Measurements from ENCODE around the gene MOSPD2. TPM values are rescaled to one million over a fixed set of nuclear protein-coding genes. Genes with fewer than 3 reads are reported as not detected.

Gene MOSPD2
- total RNA-seq, 1 experiment from 2014 or later: 8.7 TPM

DNA sequence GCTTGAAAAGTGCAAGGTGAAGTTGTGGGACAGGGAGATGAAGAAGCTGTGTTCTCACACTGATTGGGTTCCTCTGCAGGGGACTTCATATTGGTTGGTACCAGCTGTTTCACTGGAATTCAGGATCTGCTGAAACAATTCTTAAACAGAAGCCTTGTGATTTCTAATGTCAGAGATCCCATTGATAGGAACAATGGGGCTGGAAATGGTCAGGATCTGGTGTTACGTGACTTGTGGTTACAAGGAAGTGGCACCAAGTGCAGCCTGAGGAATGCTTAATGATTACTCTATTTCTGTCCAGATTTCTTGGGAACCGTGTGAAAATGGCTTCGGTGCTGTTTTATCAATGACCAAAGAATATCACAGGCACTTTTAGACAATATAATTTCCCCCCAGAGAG lies 68.1 kb downstream of the MOSPD2 start:
- ChIA-PET POLR2A (no interaction called here), CTCF (no interaction called here)
- no peak for TF ChIP-seq SIN3A (IDR thresholded peaks at IDR 0.05; ENCODE audit: borderline replicate concordance, insufficient read depth, low read depth, low read length)
- TF ChIP-seq, protein P1, sequence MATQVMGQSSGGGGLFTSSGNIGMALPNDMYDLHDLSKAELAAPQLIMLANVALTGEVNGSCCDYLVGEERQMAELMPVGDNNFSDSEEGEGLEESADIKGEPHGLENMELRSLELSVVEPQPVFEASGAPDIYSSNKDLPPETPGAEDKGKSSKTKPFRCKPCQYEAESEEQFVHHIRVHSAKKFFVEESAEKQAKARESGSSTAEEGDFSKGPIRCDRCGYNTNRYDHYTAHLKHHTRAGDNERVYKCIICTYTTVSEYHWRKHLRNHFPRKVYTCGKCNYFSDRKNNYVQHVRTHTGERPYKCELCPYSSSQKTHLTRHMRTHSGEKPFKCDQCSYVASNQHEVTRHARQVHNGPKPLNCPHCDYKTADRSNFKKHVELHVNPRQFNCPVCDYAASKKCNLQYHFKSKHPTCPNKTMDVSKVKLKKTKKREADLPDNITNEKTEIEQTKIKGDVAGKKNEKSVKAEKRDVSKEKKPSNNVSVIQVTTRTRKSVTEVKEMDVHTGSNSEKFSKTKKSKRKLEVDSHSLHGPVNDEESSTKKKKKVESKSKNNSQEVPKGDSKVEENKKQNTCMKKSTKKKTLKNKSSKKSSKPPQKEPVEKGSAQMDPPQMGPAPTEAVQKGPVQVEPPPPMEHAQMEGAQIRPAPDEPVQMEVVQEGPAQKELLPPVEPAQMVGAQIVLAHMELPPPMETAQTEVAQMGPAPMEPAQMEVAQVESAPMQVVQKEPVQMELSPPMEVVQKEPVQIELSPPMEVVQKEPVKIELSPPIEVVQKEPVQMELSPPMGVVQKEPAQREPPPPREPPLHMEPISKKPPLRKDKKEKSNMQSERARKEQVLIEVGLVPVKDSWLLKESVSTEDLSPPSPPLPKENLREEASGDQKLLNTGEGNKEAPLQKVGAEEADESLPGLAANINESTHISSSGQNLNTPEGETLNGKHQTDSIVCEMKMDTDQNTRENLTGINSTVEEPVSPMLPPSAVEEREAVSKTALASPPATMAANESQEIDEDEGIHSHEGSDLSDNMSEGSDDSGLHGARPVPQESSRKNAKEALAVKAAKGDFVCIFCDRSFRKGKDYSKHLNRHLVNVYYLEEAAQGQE (IDR thresholded peaks at IDR 0.05; ENCODE audit: insufficient read depth in 1 of 2, low read depth in 2 of 2, low read length in 1 of 2): no peak
- no peak for TF ChIP-seq POLR2AphosphoS5 (IDR thresholded peaks at IDR 0.05; ENCODE audit: low read depth, low read length)
- no peak overlapping the region for H3K4me3 ChIP-seq (ENCODE audit: low read depth in 2 of 2, low read length in 2 of 2)
- BruUV-seq (replicated peaks): no TSS peak
- no peaks in the 10 kb centered on the region for H3K27me3 ChIP-seq (ENCODE audit: control insufficient read depth, insufficient read depth, low read length)
- intact Hi-C loops (cut with micrococcal nuclease; ENCODE audit: unreplicated experiment) (no loop called here), in situ Hi-C loops (cut with HindIII; ENCODE audit: low pct_unique_long_range_greater_than_20kb, low sequenced_read_pairs) (no loop called here)
- H3K27ac ChIP-seq (ENCODE audit: low read length): no peak overlapping the region
- no peaks in the 10 kb centered on the region for H3K36me3 ChIP-seq (ENCODE audit: control insufficient read depth, insufficient read depth, low read length)
- DNase-seq (ENCODE audit: low read depth, low spot score) (no peak), ATAC-seq (no peak)
- H3K4me1 ChIP-seq (ENCODE audit: control insufficient read depth, insufficient read depth, low read length): no peaks in the 10 kb centered on the region
- H3K9me3 ChIP-seq (ENCODE audit: control insufficient read depth, insufficient read depth, low read depth, low read length): no peaks in the 10 kb centered on the region

DNA sequence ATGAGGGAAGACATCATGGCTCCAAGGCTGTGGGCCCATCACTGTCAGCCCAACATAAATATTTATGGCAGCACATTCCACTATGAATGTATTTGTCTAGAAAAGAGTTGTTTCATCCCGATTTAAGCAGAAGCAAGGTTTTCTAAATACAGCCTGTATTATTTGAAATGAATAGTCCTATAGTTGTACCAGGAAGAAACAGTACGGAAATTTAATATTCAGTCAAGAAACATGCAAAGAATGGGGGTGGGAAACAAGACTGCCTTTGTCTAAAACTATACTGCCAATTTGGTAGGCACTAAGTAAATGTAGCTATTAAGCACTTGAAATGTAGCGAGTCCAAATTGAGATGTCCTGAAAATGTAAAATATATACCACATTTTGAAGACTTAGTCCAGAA lies 69.1 kb downstream of the MOSPD2 start:
- Histone ChIP-seq H3K4me1 (ENCODE audit: control insufficient read depth, insufficient read depth, low read length) (no peaks in the 10 kb centered on the region), H3K4me3 (ENCODE audit: low read depth in 2 of 2, low read length in 2 of 2) (no peak overlapping the region), H3K27ac (ENCODE audit: low read length) (no peak overlapping the region), H3K36me3 (ENCODE audit: control insufficient read depth, insufficient read depth, low read length) (no peaks in the 10 kb centered on the region), H3K27me3 (ENCODE audit: control insufficient read depth, insufficient read depth, low read length) (no peaks in the 10 kb centered on the region), H3K9me3 (ENCODE audit: control insufficient read depth, insufficient read depth, low read depth, low read length) (no peaks in the 10 kb centered on the region)
- in situ Hi-C loops (cut with HindIII; ENCODE audit: low pct_unique_long_range_greater_than_20kb, low sequenced_read_pairs) (no loop called here), intact Hi-C loops (cut with micrococcal nuclease; ENCODE audit: unreplicated experiment) (no loop called here)
- no TSS peak for BruUV-seq (replicated peaks)
- DNase-seq (ENCODE audit: low read depth, low spot score) (no peak), ATAC-seq (no peak)
- ChIA-PET CTCF (no interaction called here), POLR2A (no interaction called here)
- TF ChIP-seq, protein P1 (IDR thresholded peaks at IDR 0.05; ENCODE audit: insufficient read depth in 1 of 2, low read depth in 2 of 2, low read length in 1 of 2): no peak
- TF ChIP-seq, protein P2, sequence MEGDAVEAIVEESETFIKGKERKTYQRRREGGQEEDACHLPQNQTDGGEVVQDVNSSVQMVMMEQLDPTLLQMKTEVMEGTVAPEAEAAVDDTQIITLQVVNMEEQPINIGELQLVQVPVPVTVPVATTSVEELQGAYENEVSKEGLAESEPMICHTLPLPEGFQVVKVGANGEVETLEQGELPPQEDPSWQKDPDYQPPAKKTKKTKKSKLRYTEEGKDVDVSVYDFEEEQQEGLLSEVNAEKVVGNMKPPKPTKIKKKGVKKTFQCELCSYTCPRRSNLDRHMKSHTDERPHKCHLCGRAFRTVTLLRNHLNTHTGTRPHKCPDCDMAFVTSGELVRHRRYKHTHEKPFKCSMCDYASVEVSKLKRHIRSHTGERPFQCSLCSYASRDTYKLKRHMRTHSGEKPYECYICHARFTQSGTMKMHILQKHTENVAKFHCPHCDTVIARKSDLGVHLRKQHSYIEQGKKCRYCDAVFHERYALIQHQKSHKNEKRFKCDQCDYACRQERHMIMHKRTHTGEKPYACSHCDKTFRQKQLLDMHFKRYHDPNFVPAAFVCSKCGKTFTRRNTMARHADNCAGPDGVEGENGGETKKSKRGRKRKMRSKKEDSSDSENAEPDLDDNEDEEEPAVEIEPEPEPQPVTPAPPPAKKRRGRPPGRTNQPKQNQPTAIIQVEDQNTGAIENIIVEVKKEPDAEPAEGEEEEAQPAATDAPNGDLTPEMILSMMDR (IDR thresholded peaks at IDR 0.05): no peak
- TF ChIP-seq POLR2AphosphoS5 (IDR thresholded peaks at IDR 0.05; ENCODE audit: low read depth, low read length): no peak
- TF ChIP-seq SIN3A (IDR thresholded peaks at IDR 0.05; ENCODE audit: borderline replicate concordance, insufficient read depth, low read depth, low read length): no peak
